ENCODE measurements around the gene STRADA.

GRCh38 chr17:63785556-63785955, 44.0 kb upstream of the STRADA start:
- no peak for TF ChIP-seq GATA2 (IDR thresholded peaks at IDR 0.05; ENCODE audit: low read depth, low read length)
- TF ChIP-seq GATA3 (IDR thresholded peaks at IDR 0.05; ENCODE audit: low read depth, low read length), result no peak

Measured in SH-SY5Y (cell line).